Heart left ventricle (tissue), 13 donors: ENCODE results near the gene SMAD4.

Experiments used
- POLR2A ChIP-seq, 2 donors: fragments of 450-650 bp; IDR thresholded peaks; one replicate each; pipeline ENCODE4 v1.6.1; 2017; ENCODE audit warnings: antibody characterized with exemption in 2 of 2, mild to moderate bottlenecking in 2 of 2, moderate library complexity in 2 of 2
- TF ChIP-seq, protein P1 (sequence below), 12 donors: fragments of 200-600 bp; sonication (generic) in 4 of 12; IDR thresholded peaks; one replicate each; pipeline versions ENCODE4 v1.5.0 to v1.8.0; 2018 to 2022; ENCODE audit warnings: antibody characterized with exemption in 12 of 12, mild to moderate bottlenecking in 5 of 12
- donor health status: ischemic (EF 13 %, LVEDD 7.1; RV severe dilation, severe dysfunction).
- donor health status: DM: no; HTN: yes; CAD: no.
- donor health status: DM: no; HTN: no; CAD: no.
- donor health status: ischemic (EF 25% LVEDD 6.9; RV normal size, moderate dysfunction).
- donor health status: ischemic (EF 25% LVEDD 5.7; RV mildly dilated, moderate dysfunction).
- donor health status: ischemic (EF 35%, LVEDD 5.7; RV mildly dilated, moderate dysfunction).
- donor health status: nonischemic (EF 11% LVEDD 7.7; RV severe dilation, severe dysfunction).
- donor health status: DM: yes; HTN: yes; CAD: no.
- donor health status: PGD.
- donor health status: ischemic (EF 29% LVEDD 5.4; RV normal size, mild dysfunction).
- donor health status: nonischemic (EF 23%, LVEDD 6.1; RV moderate dilation, normal function).

DNA sequence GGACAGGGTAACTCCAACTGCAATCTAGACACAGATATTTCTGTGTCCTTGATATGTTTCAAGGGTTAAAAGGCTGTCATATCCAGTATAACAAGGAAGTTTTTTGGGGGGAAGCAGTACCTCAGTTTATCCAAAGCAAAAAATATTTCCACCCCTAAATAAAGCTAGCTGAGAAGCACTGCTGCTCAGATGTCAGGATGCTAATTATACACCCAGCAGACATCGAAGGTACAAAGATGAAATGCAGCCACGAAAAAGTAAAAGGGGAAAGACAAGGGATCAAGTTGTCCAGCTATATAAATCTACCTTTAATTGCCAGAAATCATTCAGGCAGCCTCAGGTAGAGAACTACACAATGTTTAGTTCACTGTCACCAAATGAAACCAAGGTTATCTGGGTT lies 36.0 kb upstream of the SMAD4 start:
- TF ChIP-seq, protein P1, sequence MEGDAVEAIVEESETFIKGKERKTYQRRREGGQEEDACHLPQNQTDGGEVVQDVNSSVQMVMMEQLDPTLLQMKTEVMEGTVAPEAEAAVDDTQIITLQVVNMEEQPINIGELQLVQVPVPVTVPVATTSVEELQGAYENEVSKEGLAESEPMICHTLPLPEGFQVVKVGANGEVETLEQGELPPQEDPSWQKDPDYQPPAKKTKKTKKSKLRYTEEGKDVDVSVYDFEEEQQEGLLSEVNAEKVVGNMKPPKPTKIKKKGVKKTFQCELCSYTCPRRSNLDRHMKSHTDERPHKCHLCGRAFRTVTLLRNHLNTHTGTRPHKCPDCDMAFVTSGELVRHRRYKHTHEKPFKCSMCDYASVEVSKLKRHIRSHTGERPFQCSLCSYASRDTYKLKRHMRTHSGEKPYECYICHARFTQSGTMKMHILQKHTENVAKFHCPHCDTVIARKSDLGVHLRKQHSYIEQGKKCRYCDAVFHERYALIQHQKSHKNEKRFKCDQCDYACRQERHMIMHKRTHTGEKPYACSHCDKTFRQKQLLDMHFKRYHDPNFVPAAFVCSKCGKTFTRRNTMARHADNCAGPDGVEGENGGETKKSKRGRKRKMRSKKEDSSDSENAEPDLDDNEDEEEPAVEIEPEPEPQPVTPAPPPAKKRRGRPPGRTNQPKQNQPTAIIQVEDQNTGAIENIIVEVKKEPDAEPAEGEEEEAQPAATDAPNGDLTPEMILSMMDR (IDR thresholded peaks at IDR 0.05), result no peak
- no peak for TF ChIP-seq POLR2A (IDR thresholded peaks at IDR 0.05)
